Esophagus mucosa (tissue), 1 donor: Measurements from ENCODE around the gene SMIM29. TPM values are rescaled to one million over a fixed set of nuclear protein-coding genes. Genes with fewer than 3 reads are reported as not detected.

Source experiments
- ATAC-seq: fragments of 200-7000 bp; cut with Tn5 transposase; one replicate; pipeline ENCODE4 v1.9.1; 2020
- total RNA-seq: library from RNA; stranded (reverse); gene quantifications from one replicate; pipeline ENCODE4 v1.2.4, GENCODE V29; 2023
- donor health status: DM: yes; HTN: yes; CAD: no.

Gene SMIM29
- total RNA-seq, 1 donor from 2014 or later = 30.6 TPM

- ATAC-seq = no peak
Measured at GRCh38 chr6:34240329-34241248, 8.2 kb downstream of the SMIM29 start.

GRCh38 chr6:34239893-34240292 lies 8.9 kb downstream of the SMIM29 start:
- ATAC-seq = no peak

DNA sequence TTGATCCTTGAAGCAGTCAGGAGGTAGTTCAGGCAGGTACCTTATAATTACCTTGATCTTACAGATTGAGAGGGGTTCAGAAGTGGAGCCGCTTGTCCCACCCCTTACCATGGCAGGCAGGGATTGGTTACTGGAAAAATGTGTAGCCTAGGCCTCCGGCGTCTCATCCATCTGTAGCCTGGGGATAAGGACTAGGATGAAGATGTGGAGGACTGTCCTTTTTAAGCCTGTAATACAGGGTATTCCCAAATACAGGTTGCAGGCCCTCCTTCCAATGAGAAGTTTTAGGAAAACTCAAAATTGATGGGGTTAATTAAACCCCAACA lies 9.3 kb downstream of the SMIM29 start:
- ATAC-seq = no peak

GRCh38 chr6:34238585-34239499 lies 10.0 kb downstream of the SMIM29 start:
- ATAC-seq = no peak

DNA sequence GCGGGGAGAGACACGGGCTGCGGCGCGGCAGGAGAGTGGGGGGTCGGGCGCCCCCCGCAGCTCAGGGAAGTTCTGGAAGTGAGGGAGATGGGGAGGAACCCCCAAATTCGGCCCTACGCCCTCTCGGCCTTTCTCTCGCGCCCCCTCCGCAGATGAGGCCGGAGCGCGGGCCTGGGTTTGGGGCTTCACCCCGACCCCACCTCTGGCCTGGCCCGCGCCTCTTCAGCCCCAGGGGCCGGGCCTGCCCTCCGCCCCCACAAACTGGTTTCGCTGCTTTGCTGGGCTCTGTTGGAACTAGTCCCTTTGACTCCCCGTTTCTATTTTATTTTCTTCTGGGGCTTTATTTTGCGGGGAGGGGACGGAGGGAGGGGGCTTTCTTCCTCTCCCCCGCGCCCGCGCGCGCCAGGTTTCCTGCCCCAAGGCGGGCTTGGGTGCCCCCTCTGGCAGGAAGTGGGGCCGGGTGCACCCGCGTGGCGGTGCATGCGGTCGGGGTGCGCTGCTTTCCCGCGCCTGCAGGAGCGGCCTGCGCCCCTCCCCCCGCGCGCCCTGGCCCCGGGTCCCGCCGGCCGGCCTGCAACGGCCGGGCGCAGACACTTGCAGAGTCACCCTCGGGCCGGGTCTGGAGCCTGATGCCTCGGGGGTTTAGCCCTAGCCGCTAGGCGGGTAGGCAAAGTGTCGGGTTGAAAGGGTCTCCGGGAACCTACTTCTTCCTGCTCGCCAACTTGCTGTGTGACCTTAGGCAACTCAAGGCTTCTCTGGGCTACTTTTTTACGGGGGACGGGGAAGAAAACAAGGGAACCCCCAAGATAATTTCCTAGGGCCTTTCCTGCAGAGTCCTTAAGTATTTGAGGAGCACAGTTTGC lies 10.9 kb downstream of the SMIM29 start:
- ATAC-seq = peak; percentile 13

- ATAC-seq = peak; percentile 1
Measured at GRCh38 chr6:34237316-34237721, 11.5 kb downstream of the SMIM29 start.

- peak; percentile 81 for ATAC-seq
Measured at GRCh38 chr6:34236443-34237315, 12.1 kb downstream of the SMIM29 start, which contains the start of gene HMGA1. Gene HMGA1 (plus strand): TSS chr6:34236873. CDS start chr6:34240781, 3,908 bp downstream.

GRCh38 chr6:34236131-34236442 lies 12.7 kb downstream of the SMIM29 start:
- ATAC-seq = peak; percentile 52

- ATAC-seq = peak; percentile 78
Measured at GRCh38 chr6:34235307-34236130, 13.3 kb downstream of the SMIM29 start.

- ATAC-seq = no peak
Measured at GRCh38 chr6:34234667-34235306, 14.0 kb downstream of the SMIM29 start.

- ATAC-seq = no peak
Measured at GRCh38 chr6:34233867-34234266, 14.9 kb downstream of the SMIM29 start.

GRCh38 chr6:34232901-34233300 lies 15.9 kb downstream of the SMIM29 start:
- ATAC-seq = no peak

- ATAC-seq = no peak
Measured at GRCh38 chr6:34231566-34232336, 17.1 kb downstream of the SMIM29 start.

DNA sequence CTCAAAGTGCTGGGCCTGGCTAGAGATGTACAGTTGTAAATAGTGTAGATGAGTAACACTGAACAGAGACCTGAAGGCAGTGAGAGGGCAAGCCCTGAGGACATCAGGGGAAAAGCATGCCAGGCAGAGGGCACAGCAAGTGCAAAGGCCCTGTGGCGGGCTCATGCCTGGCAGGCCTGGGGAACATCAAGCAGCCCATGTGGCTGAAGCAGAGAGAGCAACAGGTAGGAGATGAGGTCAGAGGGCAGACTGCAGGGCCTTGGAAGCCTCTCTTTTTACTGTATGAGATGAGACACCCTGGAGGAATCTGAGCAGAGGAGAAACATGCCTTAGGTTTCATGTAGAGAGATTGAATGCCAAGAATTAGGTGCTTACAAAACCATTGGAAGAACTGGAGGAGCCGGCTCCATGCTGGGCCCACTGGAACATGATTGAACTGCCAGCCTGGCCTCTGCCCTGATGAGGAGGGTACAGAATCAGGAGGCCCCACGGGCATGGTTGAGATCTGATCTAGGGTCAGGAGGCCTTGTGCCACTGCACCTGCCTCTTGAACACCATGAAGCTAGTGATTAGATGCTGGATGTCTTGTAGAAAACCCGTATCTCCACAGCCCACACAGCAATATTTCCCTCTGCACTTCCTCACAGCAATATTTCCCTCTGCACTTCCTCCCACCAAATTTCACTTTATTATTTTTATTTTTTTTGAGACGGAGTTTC lies 18.0 kb downstream of the SMIM29 start:
- ATAC-seq = peak; percentile 27

GRCh38 chr6:34229877-34230276 lies 18.9 kb downstream of the SMIM29 start:
- ATAC-seq = no peak

DNA sequence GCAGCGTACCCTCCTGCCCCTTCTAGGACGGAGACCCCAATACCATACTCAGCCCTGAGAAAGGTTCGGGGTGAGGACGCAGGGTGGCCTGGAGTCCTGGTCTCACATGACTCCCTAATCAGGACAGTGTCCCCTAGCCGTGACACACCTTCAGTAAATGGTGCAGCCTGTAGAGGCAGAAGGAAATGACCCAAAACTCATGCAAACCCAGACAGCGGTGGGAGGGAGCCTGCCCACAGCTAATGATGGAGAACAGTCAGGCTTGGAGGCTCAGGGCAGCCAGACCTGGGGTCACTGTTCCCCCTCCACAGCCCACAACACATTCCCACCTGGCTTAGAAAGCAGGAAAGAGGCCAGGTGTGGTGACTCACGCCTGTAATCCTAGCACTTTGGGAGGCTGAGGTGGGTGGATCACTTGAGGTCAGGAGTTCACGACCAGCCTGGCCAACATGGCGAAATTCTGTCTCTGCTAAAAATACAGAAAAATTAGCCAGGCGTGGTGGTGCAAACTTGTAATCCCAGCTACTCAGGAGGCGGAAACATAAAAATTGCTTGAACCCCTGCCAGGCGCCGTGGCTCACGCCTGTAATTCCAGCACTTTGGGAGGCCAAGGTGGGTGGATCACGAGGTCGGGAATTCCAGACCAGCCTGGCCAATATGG lies 20.9 kb downstream of the SMIM29 start:
- ATAC-seq = peak; percentile 12

DNA sequence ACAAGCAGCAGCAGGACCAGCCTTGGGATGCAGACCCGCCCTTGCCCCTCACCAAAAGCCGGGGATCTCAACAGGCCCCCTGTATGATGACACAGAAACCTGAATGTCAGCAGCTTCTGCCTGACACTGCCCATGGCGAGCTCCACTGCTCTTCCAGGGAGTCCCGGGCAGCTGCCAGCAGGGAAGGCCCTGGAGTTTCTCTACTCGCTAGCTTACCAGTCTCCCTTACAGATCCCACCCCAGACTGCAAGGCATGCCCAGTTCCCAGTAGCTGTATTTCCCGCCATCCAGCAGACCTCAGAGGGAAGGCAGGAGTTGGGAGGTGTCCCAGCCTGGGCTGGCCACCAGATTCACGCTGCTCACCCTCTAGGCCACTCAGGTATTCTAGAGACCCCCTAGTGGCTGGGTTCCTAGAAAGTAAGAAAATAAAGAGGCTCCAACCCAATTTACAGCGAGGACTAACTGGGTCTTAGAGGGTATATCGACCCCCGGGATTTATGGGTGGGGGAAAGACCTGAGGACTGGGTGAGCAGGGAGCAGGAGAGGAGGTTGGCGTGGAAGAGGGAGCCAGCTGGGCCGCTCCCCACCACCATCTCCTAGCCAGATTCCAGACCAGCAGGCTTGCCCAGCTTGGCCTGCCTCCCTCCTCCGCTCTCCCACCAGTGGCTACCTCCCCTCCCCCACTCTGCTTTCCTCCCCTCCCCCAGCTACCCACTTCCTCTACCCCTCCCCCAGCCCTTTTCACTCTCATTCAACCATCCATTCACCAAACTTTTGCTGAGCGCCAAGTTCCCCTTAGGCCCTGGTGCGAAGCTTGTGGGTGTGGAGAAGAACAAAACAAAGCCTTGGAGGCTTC lies 21.8 kb downstream of the SMIM29 start:
- peak; percentile 1 for ATAC-seq
